ENCODE measurements around the gene SFXN5.

- no peak for TF ChIP-seq POLR2A (IDR thresholded peaks at IDR 0.05)
- no peak for TF ChIP-seq CTCF (IDR thresholded peaks at IDR 0.05)
- TF ChIP-seq POLR2AphosphoS5 (IDR thresholded peaks at IDR 0.05): no peak
- no peak for TF ChIP-seq EP300 (IDR thresholded peaks at IDR 0.05)
Observed at GRCh38 chr2:72973137-72973535, 98.4 kb downstream of the SFXN5 start.
